Left ventricle myocardium inferior (tissue), 1 donor: ENCODE measurements around the gene GALK1. TPM values are rescaled to one million over a fixed set of nuclear protein-coding genes. Genes with fewer than 3 reads are reported as not detected.
A peak's percentile ranks its signal among the peaks of the same experiment; 100 is the strongest.

Source experiments
- DNase-seq: peaks from one replicate; pipeline ENCODE4 v3.0.0-alpha.2; 2020
- H3K27ac ChIP-seq: fragments of 200-600 bp; replicated peaks from 2 replicates; pipeline ENCODE4 v1.8.0; 2021
- H3K27me3 ChIP-seq: fragments of 200-600 bp; 2 replicates; pipeline ENCODE4 v1.8.0; 2021; ENCODE audit warnings: low read depth
- H3K36me3 ChIP-seq: fragments of 200-600 bp; 2 replicates; pipeline ENCODE4 v1.8.0; 2021
- H3K4me1 ChIP-seq: fragments of 200-600 bp; 2 replicates; pipeline ENCODE4 v1.8.0; 2021
- H3K4me3 ChIP-seq: fragments of 200-600 bp; 2 replicates; pipeline ENCODE4 v1.8.0; 2021; ENCODE audit warnings: mild to moderate bottlenecking, moderate library complexity
- H3K9me3 ChIP-seq: fragments of 200-600 bp; replicated peaks from 2 replicates; pipeline ENCODE4 v1.8.0; 2021
- intact Hi-C: fragments of 100-400 bp; cut with micrococcal nuclease; formaldehyde crosslinking; loops from one replicate; pipeline ENCODE4 v1.11.0; 2022
- total RNA-seq: library from RNA; stranded (reverse); fragmentation: NEBNext Ultra II Directional; extraction: Animal tissue kit (Norgen Biotek cat#: 25700); gene quantifications from one replicate; pipeline ENCODE4 v1.2.1, GENCODE V29; 2021
- TF ChIP-seq, protein P1 (sequence below): fragments of 200-600 bp; IDR thresholded peaks from 2 replicates; pipeline ENCODE4 v1.8.0; 2021; ENCODE audit warnings: antibody characterized with exemption, mild to moderate bottlenecking, borderline replicate concordance
- donor health status: DM: no; HTN: yes; CAD: no; lungs with severe emphysema.

The GALK1 gene
- total RNA-seq, 1 donor from 2014 or later, result 19.1 TPM

DNA sequence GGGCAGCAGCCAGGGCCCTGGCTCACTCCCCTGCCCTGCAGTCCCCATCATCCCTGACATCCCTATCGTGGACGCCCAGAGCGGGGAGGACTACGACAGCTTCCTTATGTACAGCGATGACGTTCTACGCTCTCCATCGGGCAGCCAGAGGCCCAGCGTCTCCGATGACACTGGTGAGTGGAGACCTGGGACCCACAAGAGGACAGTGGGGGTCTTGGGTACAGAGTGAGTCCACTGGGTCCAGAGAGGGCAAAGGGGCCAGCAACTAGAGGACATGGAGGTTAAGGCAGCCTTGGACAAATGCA lies 12.6 kb downstream of the GALK1 start:
- Histone ChIP-seq H3K4me1 (peaks cover 30% of the 10 kb centered on the region), H3K9me3 (no peaks in the 10 kb centered on the region), H3K36me3 (peaks cover 8% of the 10 kb centered on the region), H3K27me3 (no peaks in the 10 kb centered on the region), H3K4me3 (no peak overlapping the region), H3K27ac (no peak overlapping the region)
- intact Hi-C loops, result loop anchor here (5.0 kb wide), 1 partner anchor 120 kb away; the partner anchor contains the start of gene SMIM5
- no peak for DNase-seq
- TF ChIP-seq, protein P1, sequence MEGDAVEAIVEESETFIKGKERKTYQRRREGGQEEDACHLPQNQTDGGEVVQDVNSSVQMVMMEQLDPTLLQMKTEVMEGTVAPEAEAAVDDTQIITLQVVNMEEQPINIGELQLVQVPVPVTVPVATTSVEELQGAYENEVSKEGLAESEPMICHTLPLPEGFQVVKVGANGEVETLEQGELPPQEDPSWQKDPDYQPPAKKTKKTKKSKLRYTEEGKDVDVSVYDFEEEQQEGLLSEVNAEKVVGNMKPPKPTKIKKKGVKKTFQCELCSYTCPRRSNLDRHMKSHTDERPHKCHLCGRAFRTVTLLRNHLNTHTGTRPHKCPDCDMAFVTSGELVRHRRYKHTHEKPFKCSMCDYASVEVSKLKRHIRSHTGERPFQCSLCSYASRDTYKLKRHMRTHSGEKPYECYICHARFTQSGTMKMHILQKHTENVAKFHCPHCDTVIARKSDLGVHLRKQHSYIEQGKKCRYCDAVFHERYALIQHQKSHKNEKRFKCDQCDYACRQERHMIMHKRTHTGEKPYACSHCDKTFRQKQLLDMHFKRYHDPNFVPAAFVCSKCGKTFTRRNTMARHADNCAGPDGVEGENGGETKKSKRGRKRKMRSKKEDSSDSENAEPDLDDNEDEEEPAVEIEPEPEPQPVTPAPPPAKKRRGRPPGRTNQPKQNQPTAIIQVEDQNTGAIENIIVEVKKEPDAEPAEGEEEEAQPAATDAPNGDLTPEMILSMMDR, result no peak

DNA sequence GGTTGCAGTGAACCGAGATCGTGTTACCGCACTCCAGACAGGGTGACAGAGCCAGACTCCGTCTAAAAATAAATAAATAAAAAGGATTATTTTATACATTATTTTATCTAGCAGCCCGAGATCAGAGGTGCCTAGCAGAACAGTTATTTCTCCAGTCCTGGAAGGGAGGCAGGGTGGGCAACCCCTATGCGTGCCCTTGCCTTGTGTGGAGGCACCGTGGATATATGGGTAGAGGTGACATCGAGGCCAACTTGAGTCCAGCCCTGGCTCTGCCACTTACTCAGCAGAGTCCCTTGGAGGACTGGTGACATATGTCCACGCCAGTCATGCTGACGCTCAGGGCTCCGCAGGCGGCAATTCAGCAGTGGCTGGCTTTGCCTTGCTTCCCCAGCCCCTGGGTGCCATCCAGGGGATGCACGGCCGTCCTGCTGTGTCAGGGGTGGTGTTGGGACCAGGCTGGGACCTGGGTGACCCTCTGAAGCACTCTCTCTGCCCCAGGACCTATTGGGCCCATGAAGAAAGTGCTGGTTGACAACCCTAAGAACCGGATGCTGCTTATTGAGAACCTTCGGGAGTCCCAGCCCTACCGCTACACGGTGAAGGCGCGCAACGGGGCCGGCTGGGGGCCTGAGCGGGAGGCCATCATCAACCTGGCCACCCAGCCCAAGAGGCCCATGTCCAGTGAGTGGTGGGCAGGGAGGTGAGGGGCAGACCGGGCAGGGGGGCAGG lies 13.2 kb downstream of the GALK1 start:
- no peak for DNase-seq
- Histone ChIP-seq H3K36me3 (peaks cover 3% of the 10 kb centered on the region), H3K4me3 (no peak overlapping the region), H3K27ac (no peak overlapping the region), H3K9me3 (no peaks in the 10 kb centered on the region), H3K4me1 (peaks cover 32% of the 10 kb centered on the region), H3K27me3 (no peaks in the 10 kb centered on the region)
- TF ChIP-seq, protein P1, result no peak
- intact Hi-C loops, result loop anchor here (2.0 to 5.0 kb wide), 2 partner anchors 73 to 120 kb away; partner anchors contain the start of gene SMIM5

DNA sequence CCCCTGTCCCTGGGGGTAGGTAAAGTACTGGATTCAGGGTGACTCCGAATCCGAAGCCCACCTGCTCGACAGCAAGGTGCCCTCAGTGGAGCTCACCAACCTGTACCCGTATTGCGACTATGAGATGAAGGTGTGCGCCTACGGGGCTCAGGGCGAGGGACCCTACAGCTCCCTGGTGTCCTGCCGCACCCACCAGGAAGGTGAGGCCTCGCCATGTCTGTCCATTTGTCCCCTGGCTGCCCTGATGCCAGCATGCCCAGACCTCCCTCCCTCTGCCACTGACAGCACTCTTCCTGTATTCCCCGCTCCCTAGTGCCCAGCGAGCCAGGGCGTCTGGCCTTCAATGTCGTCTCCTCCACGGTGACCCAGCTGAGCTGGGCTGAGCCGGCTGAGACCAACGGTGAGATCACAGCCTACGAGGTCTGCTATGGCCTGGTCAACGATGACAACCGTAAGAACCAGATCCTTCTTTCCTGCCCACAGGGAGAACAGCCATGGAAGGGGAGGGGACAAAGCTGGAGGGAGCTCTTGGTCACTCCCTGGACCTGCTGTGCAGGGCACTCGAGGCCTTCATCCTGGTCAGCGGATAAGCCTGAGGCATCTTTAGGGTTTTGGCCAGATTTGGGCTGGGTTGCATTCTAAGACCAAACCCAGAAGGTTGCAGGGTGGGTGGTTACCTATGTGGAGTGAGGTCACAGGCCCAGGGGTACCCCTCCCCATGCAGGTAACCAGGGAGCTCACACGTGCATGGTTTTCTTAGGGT lies 14.2 kb downstream of the GALK1 start:
- Histone ChIP-seq H3K27ac (no peak overlapping the region), H3K9me3 (no peaks in the 10 kb centered on the region), H3K27me3 (no peaks in the 10 kb centered on the region), H3K4me1 (peaks cover 32% of the 10 kb centered on the region), H3K36me3 (no peaks in the 10 kb centered on the region), H3K4me3 (no peak overlapping the region)
- DNase-seq, result no peak
- intact Hi-C loops, result loop anchor here (2.0 to 5.0 kb wide), 2 partner anchors 72 to 119 kb away; partner anchors contain the start of gene SMIM5
- TF ChIP-seq, protein P1, result no peak

DNA sequence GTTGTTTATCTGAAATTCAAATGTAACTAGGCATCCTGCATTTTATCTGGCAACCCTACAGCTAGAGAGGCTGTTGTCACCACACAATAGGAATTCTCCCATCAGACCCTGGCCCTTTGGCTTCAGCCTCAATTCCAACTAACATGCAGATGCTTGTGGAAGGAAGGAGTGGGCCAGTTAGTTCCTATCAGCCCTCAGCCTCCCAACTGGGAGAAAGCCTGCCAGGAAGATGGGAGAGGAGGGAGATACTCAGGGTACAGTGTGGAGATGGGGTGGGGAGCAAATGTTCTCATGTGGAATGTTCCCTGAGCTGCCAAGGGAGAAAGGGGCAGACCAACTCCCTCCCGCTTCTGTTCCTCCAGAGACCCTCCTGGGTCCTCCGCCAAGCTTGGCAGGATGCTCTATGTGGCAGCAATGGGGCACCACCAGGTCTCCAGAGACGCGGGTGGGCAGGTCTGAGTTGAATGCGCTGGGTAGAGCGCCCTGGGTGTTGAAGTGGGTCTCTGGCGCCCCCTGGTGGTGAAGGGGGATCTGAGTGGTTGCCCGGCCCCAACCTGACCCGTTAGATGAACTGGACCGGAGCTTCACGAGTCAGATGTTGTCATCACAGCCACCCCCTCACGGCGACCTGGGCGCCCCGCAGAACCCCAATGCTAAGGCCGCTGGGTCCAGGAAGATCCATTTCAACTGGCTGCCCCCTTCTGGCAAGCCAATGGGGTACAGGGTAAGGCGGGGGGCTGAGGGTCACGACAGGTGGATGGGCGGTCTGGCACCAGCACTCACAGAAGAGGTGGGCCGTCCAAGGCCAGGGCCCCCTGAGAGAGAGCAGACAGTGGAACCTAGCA lies 15.2 kb downstream of the GALK1 start:
- peak; percentile 88 for DNase-seq
- H3K36me3 ChIP-seq, result no peaks in the 10 kb centered on the region
- H3K4me3 ChIP-seq, result peak overlapping the region; percentile 19
- no peak overlapping the region for H3K27ac ChIP-seq
- H3K9me3 ChIP-seq, result no peaks in the 10 kb centered on the region
- intact Hi-C loops, result loop anchor here (2.0 to 5.0 kb wide), 2 partner anchors 71 to 117 kb away; partner anchors contain the start of gene SMIM5
- no peaks in the 10 kb centered on the region for H3K27me3 ChIP-seq
- TF ChIP-seq, protein P1, result peak; percentile 96
- peaks cover 30% of the 10 kb centered on the region for H3K4me1 ChIP-seq

DNA sequence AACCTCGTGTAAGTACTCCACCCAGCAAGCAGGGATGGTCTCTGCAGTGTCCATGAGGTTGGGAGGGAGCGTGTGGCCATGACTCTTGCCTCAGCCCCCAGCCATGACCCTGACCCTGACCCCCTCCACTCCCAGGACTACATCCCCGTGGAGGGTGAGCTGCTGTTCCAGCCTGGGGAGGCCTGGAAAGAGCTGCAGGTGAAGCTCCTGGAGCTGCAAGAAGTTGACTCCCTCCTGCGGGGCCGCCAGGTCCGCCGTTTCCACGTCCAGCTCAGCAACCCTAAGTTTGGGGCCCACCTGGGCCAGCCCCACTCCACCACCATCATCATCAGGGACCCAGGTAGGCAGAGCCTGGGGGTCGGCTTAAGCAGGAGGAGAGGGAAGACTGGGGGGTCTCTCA lies 16.3 kb downstream of the GALK1 start:
- H3K27ac ChIP-seq, result no peak overlapping the region
- intact Hi-C loops, result no loop called here
- DNase-seq, result no peak
- H3K9me3 ChIP-seq, result no peaks in the 10 kb centered on the region
- no peak overlapping the region for H3K4me3 ChIP-seq
- no peaks in the 10 kb centered on the region for H3K36me3 ChIP-seq
- TF ChIP-seq, protein P1, result no peak
- peaks cover 20% of the 10 kb centered on the region for H3K4me1 ChIP-seq
- no peaks in the 10 kb centered on the region for H3K27me3 ChIP-seq
